HG02852 (cell line): ENCODE measurements around the gene SLC38A8.

ENCODE experiments used
- ATAC-seq: cut with Tn5 transposase; IDR thresholded peaks from one replicate; pipeline ENCODE4 v1.9.1; 2021; ENCODE audit warnings: mild to moderate bottlenecking, moderate library complexity; ENCODE audit not compliant: unreplicated experiment

The SLC38A8 gene

DNA sequence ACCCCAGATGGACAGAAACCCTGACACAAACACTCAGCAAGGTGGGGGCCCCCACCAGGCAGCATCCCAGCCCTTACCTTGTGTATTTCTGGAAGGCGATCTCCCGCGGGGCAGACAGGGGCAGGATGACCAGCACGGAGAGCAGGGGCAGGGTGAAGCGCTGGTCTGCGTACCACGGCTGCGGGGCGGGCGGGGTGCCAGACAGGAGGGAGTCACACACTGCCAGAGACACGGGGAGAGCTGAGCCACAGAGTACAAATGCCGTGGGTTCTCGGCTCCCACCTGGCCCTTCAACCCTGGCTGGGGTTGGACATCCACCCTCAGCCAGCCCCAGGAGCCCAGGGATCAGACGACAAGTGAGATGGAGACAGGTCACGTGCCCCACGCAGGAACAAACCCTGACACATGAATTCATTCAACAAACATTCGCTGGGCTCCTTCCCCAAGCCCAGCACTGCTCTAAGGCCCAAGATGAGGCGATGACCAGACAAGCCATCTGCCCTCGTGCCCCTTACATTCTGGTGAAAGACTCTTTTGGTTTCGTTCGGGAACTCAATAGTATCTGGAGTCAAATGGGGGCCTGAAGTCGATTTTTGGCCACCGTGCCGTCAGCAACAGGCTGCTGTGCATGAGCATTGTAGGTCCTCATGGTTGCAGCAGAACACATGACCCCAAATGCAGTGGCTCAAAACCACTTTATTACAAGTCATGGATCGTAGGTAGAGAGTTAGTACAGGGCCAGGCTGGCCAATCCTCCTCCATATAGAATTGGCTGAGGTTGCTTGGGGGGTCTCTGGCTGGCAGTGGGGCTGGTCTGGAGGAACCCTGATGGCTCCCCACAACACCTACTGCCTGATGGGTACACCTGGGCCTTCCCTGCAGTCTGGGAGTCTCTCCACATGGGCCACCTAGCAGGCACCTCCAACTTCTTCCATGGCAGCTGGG lies 9.1 kb downstream of the SLC38A8 start:
- no peak for ATAC-seq

DNA sequence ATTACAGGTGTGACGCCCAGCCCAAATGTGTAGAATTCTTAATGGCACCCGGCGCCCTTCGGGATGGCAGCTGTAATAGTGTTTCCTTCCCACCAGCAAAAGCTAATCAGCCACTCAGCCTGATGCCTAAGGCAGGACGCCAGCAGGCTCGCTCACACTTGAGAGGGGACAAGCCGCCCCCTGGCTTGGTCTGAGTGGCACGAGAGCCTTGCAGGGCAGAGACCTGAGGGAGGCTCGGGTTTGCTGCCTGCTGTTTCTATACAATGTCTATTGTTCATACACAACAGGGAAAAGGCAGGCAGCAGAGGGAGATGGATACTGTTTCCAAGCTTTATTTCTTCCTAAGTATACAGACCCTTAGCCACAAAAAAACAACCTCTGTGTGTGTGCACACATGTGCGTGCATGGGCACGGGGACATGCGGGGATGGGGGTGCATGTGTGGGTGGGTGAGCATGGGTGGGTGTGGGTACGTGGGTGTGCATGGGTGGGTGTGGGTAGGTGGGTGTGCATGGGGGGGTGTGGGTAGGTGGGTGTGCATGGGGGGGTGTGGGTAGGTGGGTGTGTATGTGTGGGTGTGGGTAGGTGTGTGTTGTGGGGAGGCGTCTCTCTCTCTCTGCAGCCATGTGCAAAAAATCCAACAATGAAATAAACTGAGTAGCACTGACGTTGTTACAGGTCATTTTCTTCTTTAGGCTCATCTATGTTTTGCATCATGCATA lies 10.0 kb downstream of the SLC38A8 start:
- no peak for ATAC-seq

DNA sequence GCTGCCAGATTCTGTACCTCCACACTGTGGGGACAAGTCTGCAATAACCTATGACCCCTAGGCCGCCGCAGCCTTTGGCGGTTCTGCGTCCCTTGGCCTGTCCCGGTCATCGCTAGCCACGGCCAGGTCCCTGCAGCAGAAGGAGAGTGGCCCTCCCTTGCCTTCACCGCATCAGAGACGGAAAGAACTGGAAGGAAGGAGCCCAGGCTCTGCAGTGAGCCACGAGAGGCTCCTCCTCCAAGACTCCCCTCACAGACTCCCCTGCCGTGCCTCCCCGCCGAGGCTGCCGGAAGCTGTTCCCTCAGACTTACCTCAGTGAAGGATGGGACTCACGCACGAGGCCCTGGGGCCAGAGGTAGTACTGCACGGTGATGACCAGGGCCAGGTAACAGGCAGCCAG lies 11.0 kb downstream of the SLC38A8 start:
- no peak for ATAC-seq

DNA sequence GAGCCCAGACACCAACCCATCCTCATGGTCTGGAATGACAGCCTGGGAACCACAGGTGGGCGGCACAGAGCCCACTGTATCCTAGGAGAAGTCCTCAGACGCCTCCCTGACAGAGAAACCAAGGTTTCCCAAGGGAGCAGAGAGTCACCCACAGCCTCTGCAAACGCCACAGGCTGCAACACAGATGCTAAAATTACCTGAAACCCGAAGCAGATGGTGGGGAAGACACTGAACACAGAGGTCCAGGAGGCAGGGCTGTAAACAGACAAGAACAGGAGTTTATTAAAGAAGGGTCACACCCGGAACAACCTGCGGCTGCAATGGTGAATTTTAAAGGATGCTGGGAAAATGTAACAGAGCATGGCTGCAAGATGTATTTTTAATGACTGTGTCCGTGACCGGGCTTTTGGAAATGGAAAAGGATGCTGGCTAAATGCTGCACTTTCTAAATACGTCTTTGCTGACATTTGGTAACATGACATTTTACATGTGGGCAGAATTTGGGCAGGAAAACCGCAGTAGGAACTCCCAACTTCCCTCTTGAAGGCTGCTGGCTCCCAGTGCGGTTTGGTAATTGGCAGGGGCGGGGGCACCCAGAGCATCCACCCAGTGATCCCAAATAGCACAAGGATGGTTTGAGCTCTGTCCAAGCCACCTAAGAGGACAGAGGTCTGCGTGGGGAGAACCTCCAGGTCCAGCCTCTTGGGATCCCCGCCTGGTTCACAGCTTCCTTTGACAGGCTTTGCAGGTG lies 13.1 kb downstream of the SLC38A8 start:
- ATAC-seq: no peak

DNA sequence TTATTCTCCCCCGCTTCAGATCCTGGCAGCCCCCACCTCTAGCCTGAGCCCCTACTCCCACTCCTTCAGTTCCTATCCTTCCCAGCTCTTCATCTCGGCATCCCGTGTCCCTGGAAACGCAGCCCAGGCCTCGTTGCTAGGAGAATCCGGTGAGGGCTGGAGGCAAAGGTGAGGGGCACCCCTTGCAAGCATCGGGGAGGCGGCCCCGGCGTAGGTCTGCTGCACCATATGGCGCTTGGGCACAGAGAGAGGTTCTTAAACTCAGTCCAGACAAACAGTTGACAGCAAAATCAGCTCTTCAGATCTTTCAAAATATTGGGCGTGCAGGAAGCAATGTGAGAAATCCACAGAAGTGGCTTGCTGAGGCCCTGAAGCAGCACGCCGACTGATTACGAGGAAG lies 15.0 kb downstream of the SLC38A8 start:
- ATAC-seq: no peak

DNA sequence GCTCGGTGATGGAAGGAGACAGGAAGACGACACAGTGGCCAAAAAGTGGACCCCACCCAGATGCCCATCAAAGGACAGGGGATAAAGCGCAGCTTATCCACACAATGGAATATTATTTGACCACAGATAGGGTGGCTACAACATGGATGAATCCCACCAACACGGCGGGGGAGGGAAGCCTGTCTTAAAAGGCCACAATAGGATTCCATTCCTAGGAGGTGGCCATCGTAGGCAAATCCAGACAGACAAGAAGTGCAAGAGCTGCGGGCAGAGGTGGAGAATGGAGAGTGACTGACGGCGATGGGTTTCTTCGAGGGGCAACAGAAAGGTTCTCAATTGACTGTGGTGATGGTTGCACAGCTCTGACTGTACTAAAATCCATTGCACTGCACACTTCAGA lies 16.0 kb downstream of the SLC38A8 start:
- ATAC-seq: no peak

DNA sequence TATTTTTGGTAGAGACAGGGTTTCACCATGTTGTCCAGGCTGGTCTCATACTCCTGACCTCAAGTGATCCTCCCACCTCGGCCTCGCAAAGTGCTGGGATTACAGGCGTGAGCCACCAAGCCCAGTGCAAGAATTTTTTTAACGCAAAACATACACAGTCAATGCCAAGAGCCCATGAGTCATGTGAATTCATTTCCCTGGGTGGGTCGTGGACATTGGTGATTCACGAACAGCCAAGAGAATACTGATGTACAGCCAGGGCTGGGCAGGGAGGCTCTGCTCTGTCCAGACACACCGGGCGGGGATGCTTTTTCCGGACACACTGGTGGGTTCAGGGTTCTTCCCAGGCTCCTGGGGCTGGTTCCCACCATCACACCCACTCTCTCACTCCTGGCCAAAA lies 17.7 kb downstream of the SLC38A8 start:
- no peak for ATAC-seq

DNA sequence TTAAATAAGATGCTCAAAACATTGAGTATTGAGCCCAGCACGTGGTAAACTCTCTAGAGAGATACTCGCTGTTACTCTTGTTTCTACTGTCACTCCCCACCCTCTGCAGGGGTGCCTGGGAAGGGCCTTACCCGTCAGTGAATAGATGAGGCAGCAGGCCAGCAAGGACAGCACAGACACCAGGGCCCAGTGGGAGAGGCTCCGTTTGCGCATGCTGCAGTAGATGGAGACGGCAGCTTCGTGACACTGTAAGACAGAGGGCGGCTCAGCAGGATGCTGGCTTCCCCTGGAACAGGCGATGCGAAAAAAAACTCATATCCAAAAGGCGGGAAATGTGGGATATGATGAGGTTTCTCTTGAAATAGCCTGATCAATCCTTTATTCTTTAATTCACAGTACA lies 20.0 kb downstream of the SLC38A8 start:
- no peak for ATAC-seq

DNA sequence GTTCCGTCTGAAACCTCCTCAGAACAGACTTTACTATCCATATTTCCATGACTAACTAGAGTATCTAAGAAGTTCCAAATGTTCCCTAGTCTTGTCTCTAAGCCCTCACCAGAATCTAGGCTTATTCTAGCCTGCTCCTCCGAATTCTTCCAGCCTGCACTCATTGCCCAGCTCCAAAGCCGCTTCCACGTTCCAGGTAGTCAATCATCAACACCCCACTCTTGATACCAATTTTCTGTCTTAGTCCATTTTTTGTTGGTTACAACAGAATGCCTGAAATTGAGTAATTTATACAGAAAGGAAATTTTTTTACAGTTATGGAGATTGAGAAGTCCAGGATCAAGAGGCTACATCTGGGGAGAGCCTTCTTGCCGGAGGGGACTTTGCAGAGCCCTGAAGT lies 21.1 kb downstream of the SLC38A8 start:
- no peak for ATAC-seq

DNA sequence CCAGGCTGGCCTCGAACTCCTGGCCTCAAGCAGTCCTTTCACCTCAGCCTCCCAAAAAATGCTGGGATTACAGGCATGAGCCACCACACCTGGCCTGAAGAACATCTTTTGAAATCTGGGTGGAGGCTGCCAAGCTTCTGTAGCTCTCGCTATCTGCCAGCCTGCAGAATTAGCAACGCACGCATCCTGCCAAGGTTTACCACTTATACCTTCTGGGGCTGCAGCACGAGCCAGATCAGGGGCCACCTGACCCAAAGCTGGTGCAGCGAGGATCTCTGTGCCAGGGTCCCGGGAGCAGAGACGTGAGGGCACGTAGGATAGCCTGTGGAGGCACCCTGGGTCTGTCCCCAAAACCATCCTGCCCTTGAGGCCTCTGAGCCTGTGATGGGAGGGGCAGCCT lies 22.2 kb downstream of the SLC38A8 start:
- ATAC-seq: no peak

DNA sequence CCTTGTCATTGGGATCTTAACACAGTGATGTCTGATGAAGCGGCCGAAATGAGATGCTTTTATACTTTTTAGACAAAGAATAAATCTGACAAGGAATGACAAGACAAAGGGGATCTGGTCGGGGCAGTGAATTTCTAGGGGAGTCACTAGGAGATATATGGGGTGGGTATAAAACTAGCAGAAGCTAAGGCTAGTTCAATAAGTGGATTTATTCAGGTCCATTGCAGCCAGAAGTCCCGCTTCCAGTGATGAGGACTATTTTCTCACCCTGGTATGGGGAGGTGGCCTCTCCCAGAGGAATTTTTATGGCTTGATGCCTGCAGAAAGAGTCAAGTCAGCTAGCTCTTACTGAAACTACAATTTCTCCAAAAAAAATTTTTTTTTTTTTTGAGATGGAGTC lies 23.9 kb downstream of the SLC38A8 start:
- no peak for ATAC-seq

DNA sequence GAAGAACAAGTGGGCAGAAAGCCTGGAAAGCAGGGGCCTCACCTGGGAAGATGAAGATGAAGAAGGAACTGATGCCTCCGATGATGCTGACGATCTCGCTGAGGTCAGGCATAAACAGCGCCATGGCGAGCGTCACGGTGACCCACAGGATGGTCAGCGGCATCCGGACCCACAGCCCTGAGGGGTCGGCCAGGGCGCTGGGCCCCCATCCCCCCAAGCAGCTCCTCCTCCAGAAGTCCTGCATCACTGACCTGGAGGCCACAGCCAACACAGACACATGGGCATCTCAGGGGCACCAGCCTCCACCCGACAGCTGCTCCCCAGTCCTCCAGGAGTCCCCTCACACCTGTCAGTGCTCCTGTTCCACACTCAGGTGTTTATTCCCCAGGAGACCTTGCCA lies 26.1 kb downstream of the SLC38A8 start:
- ATAC-seq: no peak

DNA sequence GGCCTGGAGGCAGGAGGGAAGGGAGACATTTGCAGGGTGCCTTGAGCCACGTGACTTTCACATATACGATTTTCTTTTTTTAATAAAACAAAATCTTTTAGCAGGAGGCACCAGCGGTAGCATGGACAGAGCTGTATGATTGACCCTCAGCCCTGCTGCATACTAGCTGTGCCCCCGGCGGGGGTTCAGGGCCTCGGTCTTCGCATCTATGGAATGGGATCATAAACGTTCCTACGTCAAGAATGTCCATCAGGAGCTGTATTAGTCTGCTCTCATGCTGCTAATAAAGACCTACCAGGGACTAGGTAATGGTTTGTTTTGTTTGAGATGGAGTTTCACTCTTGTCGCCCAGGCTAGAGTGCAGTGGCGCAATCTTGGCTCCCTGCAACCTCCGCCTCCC lies 27.2 kb downstream of the SLC38A8 start:
- ATAC-seq: no peak

DNA sequence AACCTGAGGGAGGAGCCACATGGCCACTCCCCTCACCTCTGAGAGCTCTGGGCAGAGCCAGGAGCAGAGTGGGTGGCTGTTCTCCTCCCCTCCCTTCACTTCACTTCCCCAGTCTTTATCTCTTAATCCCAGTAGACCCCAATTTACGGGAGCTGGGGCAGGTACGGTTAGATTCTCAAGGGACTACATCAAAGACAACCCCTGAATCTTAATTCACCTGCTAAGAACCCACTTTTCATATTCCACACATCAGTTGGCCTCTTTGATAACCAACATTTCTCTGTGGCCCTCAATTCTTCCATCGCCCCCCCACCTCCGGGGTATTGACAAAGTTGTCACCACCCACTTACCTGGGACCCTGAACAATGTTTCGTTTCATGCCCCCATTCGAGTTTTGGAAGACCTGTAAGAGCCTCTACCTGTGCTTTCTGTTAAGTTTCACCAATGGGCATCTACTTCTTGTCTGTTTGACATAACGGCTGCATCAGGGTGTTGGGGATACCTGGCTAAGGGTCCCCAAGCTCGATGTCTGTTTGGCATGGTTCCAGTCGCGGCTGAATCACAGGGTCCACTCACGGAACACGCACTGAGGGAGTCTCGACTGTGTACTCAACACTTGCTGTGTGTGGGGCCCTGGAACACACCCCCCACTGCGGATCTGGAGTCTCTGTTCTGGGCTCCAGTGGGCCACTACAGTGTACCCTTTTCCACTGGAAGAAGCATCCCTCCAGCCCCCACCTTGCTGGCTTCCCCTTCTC lies 27.8 kb downstream of the SLC38A8 start:
- ATAC-seq: no peak

DNA sequence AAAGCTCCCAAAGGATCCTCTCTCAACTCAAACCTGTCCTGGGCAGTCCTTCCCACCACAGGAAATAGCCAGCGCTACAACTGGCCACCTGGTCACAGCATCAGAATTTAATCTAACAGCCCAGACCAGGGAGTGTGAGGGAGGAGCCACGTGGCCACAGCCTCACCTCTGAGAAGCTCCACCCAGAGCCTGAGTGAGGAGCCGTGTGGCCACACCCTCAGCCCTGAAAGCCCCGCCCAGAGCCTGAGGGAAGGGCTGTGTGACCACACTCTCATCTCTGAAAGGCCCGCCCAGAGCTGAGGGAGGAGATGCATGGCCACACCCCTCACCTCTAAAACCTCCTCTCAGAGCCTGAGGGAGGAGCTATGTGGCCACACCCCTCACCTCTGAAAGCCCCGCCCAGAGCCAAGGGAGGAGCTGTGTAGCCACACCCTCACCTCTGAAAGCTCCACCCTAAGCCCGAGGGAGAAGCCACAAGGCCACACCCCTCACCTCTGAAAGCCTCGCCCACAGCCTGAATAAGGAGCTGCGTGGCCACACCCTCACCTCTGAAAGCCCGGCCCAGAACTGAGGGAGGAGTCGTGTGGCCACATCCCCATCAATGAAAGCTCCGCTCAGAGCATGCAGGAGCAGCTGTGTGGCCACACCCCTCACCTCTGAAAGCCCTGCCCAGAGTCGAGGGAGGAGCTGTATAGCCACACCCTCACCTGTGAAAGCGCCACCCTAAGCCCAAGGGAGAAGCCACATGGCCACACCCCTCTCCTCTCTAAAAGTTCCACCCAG lies 28.6 kb downstream of the SLC38A8 start:
- peak; percentile 62 for ATAC-seq

DNA sequence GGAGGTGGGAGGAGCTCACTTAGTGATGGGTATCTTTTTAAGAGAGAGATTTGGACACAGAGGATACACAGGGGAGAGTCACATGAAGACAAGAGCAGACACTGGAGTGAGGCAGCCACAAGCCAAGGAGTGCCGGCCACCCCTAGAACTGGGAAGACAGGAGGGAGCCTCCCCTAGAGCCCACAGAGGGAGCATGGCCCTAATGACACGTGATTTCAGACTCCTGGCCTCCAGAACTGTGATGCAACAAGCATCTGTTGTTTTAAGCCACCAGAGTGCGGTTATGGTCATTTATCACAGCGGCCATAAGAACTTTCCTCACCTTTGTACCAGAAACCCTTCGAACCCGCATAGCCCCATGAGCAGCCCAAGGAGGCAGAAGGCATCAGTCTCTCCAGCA lies 33.3 kb downstream of the SLC38A8 start:
- ATAC-seq: no peak

DNA sequence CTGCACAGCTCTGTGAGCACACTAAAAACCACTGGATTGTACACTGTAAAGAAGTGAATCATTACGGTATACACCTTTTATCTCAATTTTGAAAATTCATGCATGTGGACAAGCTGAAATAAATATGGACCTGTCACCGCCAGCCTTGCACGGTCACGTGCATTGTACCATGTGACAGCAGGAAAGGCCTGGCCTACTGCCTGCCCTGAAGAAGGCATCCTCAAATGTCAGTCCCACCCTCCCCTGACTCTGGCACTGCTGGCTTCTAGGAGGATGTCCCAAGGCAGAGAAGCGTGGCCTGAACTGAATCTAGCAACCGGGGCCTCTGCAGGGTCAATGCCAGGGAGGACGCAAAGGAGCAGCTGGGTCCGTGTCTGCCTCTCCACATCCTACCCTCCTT lies 34.6 kb downstream of the SLC38A8 start:
- ATAC-seq: no peak

DNA sequence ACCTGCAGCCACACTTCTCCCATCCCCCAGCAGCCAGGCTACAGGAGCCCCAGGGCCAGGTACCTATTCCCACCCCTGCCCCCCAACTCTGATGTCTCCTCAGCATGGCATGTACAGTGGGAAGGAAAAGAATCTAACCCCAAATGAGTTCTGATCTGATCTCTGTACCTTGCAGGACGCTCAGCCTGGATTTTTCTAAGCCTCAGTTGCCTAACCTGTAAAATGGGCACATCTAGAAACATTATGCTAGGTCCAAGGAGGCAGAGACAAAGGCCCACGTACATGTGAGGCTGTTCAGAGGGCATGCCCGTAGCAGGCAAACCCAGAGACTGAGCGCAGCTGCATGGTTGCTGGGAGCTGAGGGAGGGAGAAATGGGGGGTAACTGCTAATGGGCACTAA lies 35.1 kb downstream of the SLC38A8 start:
- ATAC-seq: no peak

DNA sequence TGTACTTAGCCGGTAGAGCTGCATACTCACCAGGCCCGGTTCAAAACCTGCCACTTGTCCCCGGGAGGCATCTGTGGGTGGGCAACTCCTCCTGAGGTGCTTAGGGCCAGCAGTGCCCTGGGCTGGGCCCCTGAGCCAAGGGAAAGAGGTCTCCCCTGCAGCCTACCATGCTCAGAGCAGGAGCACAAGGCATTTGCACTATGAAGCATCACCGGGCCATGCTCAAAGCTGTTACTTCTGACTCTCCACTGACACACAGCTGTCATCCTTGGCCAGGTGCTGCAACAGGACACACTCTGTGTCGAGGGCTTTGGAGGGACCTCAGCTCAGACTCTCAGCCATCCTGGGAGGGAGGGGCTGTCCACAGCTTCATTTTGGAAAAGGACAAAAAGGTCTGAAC lies 37.2 kb downstream of the SLC38A8 start:
- no peak for ATAC-seq

DNA sequence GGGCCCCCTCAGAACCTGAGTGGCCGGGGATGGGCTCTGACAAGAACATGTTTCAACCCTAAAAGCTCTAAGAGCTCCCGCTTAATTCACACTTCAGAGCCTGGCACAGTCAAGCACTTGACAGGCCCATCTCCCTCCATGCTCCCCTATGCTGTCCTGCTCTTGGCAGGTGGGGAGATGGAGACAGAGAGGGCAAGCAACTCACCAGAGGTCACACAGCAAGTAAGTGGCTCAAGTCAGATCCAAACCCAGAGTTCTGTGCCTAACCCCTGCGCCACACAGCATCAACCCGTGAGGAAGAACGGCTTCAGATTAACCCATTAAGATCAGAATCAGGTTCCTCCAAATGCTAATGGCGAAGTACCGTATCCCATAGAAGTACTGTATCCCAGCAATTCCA lies 38.2 kb downstream of the SLC38A8 start:
- ATAC-seq: no peak
